ENCODE measurements around the gene ANKMY1.
A peak's percentile ranks its signal among the peaks of the same experiment; 100 is the strongest.
"Not testable (repeated sequence)": the region's sequence is repeated elsewhere in the genome, so short reads cannot be mapped to it uniquely, and the experiment has no call there.

Gene ANKMY1

DNA sequence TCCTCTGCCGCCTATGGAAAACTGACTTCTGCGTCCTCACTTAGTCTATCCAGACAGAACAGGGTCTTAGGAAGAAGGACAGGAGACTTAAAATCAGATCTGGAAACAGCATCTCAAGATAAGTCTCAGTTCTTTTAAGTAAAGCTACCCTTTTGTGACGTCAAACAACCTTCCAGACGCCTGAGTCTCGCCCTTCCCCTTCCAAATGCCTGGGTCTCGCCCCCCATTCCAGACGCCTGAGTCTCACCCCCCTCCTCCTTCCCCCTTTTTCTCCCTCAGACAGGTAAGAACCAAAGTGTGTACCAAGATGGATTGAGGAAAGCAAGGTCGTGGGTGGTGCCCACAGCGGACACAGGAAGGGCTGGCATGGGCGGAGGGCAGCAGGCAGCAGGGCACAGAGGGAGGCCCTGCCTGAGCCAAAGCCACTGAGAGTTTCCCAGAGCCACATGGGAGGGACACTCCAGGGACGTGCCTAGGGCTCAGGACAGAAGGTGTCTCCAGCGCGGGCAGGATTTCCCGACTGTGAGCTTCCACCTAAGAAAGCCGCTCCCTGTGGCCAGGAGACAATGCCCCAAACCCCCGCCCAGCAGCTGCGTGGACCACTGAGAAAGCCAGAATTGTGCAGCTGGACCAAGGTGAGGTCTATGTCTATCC, 51.3 kb downstream of the ANKMY1 start:
- Mint-ChIP-seq H3K36me3 (no peaks in the 10 kb centered on the region), H3K4me3 (no peak overlapping the region), H3K4me1 (peaks cover 8% of the 10 kb centered on the region), H3K27ac (no peak overlapping the region), H3K9me3 (no peaks in the 10 kb centered on the region)
- ATAC-seq (no peak), DNase-seq (ENCODE audit: low spot score in 2 of 2) (peak in 1 of 2 donors; percentile 22)

DNA sequence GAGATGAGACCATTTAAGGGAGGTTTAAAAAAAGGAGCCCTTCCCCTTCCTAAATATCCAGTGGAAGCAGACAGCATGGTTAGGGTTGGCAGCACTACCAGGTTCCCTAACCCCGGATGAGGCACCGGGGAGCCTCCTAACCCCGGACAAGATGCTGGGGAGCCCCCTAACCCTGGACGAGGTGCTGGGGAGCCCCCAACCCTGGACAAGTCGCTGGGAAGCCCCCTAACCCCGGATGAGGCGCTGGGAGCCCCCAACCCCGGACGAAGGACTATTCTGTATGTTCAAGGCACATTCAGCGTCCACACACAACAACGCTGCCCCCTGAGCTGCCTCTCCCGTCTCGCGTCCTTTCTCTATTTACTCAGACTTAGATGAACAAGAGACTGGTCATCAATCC, 51.9 kb downstream of the ANKMY1 start:
- H3K4me1 Mint-ChIP-seq = peaks cover 8% of the 10 kb centered on the region
- no peaks in the 10 kb centered on the region for H3K9me3 Mint-ChIP-seq
- no peak overlapping the region for H3K27ac Mint-ChIP-seq
- H3K36me3 Mint-ChIP-seq = no peaks in the 10 kb centered on the region
- no peak overlapping the region for H3K4me3 Mint-ChIP-seq
- no peak for ATAC-seq
- DNase-seq (ENCODE audit: low spot score in 2 of 2) = peak in 1 of 2 donors; percentile 35

DNA sequence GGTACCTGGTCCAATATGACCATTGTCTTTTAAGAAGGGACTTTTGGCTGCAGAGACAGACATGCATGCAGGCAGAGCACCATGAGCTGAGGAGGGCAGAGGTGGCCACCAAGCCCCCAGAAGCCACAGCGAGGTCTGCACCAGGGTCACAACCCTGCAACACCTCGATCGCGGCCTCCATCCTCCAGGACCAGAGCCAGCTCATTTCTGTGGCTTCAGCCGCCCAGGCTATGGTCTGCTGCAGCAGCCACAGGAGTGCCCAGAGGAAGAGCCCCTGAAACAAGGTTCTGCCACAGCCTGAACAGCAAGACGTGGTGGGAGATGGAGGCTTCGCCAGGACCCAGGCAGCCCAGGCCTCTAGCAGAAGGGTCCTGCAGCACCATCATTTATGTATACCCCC, 53.9 kb downstream of the ANKMY1 start:
- no peak for ATAC-seq
- H3K9me3 Mint-ChIP-seq = no peaks in the 10 kb centered on the region
- H3K4me3 Mint-ChIP-seq = no peak overlapping the region
- DNase-seq (ENCODE audit: low spot score in 2 of 2) = peak in 1 of 2 donors; percentile 38
- no peak overlapping the region for H3K27ac Mint-ChIP-seq
- peaks cover 7% of the 10 kb centered on the region for H3K36me3 Mint-ChIP-seq
- no peaks in the 10 kb centered on the region for H3K4me1 Mint-ChIP-seq

DNA sequence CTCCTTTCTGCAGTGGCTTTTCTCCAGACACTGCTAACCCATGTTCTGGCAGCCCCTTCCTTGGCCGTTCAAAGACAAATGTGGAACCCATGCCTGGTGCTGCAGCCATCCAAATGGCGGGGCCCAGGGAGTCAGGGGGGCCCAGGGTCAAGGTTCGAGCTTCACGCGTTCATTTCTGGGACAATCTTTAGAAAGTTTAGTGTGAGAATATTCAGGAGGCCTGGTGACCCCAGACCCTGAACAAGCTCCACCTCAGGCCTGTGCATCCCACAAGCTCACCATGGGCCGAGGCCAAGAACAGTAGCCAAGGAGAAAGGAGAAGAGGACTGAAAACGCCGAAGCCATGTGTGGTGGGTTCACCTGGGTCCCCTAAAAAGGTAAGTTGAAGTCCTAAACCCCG, 54.4 kb downstream of the ANKMY1 start:
- Mint-ChIP-seq H3K9me3 (no peaks in the 10 kb centered on the region), H3K36me3 (peaks cover 10% of the 10 kb centered on the region), H3K4me1 (no peaks in the 10 kb centered on the region), H3K27ac (no peak overlapping the region), H3K4me3 (no peak overlapping the region)
- ATAC-seq = no peak
- no peak for DNase-seq (ENCODE audit: low spot score in 2 of 2)

DNA sequence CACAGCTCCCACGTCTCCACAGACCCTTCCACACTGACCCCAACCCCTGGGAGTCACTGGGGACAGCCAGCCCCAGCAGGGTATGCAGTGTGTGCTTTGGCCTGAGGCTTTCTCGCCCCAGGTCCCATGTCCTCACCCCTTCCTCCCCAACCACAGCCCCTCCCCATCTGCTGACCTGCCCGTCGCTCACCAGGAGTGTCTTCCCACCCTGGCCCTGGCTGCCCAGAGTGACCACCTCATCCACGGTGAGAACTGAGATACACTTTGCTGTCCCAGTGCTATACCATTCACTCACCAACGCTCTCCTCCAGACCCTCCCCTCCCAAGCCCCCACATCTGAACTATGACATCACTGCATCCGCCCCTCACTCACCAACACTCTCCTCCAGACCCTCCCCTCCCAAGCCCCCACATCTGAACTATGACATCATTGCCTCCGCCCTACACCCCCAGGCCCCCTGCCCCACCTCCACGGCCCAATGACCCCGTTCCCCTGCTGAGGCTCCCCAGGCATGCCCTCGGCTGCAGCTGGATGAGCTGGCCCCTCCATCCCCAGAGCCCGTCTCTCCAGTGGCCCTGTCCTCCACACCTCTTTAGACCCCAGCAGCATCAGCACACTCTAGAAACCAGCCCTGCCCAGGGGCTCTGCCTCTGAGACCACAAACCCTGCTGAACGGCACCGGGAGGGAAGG, 55.2 kb downstream of the ANKMY1 start:
- H3K4me3 Mint-ChIP-seq = no peak overlapping the region
- DNase-seq (ENCODE audit: low spot score in 2 of 2) = peak in 1 of 2 donors; percentile 28
- no peaks in the 10 kb centered on the region for H3K4me1 Mint-ChIP-seq
- H3K27ac Mint-ChIP-seq = no peak overlapping the region
- H3K36me3 Mint-ChIP-seq = peaks cover 10% of the 10 kb centered on the region
- ATAC-seq = no peak
- no peaks in the 10 kb centered on the region for H3K9me3 Mint-ChIP-seq

DNA sequence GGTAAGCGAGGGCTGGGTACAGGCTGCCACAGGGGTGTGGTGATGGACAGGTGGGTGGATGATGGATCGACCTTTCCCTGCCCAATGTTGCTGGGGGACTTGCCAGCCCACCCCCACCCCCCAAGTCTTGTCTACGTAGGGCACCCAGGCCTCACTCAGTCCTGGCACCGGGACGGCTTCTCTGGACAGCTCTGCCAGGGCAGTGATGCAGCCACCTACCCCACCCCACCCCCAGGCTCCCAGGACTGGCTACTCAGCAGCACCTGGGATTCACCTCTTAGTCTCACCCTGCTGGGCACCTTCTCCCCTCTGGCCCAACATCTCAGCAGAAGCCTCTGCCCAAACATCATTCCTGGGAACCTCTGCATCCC, 55.7 kb downstream of the ANKMY1 start:
- Mint-ChIP-seq H3K9me3 (no peaks in the 10 kb centered on the region), H3K4me3 (no peak overlapping the region), H3K36me3 (peaks cover 10% of the 10 kb centered on the region), H3K27ac (no peak overlapping the region), H3K4me1 (no peaks in the 10 kb centered on the region)
- peak in 1 of 2 donors; percentile 23 for DNase-seq (ENCODE audit: low spot score in 2 of 2)
- no peak for ATAC-seq

DNA sequence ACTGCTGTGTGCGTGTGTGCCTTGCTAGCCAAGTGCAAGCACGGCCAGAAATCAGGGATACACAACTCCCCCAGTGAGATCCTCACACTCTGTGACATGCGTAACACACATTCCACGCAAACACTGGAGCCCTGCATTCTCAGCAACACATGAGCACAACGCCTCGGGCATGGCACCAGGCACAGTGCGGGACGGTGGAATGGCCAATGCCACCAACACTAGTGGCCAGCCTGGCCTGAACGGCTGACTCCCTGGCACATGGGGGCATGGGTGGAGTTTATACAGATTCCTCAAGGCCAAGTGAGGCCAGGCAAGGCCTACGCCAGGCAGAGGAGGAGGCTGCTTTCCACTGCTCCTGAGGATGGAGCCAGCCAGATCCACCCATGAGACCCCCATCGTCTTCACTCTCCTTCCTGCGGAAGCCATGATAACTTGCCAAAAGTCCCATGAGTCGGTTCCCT, 56.2 kb downstream of the ANKMY1 start:
- peak; percentile 23 for ATAC-seq
- Mint-ChIP-seq H3K9me3 (no peaks in the 10 kb centered on the region), H3K4me1 (no peaks in the 10 kb centered on the region), H3K4me3 (no peak overlapping the region), H3K27ac (no peak overlapping the region), H3K36me3 (peaks cover 10% of the 10 kb centered on the region)
- DNase-seq (ENCODE audit: low spot score in 2 of 2) = peak in 1 of 2 donors; percentile 41

DNA sequence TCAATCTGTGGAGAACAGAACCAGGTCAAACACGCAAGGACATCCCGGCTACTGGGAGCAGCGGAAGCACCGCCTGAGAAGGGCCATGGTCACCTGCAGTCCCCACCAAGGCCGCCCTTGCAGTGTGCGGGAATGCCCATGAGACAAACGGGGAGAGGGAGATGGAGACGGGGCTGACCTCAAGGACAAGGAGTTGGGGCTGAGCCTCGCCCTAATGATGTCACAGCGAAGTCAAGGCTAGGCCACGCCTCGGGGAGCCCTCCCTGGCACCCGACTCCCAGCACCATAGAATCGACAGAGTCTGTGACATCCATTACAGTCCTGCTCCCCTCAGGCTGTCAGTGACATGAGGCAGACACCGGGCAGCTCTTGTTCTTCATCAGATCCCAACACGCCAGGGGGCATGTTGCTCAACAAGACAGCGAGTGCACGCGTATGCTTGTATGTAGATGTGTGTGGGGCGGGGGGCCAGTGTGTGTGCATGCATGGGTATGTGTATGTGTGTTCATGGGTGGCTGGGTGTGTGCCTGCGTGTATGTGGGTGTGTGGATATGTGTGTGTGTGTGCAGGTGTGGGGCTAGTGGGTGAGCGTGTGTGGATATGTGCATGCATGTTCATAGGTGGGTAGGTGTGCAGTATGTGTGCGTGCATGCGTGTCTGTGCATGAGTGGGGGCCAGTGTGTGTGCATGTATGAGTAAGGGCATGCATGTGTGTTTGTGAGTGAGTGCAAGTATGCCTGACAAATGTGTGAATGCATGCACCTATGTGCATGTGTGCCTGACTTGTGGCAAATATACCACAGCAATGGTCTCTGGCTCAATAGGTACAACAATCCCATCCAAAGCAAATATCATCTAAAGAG, 57.0 kb downstream of the ANKMY1 start:
- DNase-seq (ENCODE audit: low spot score in 2 of 2) (peak in 1 of 2 donors; percentile 34), ATAC-seq (peak; percentile 32)
- no peaks in the 10 kb centered on the region for H3K4me1 Mint-ChIP-seq
- peaks cover under 1% of the 10 kb centered on the region for H3K9me3 Mint-ChIP-seq
- no peak overlapping the region for H3K4me3 Mint-ChIP-seq
- H3K27ac Mint-ChIP-seq = peak overlapping the region; percentile 3
- peaks cover 10% of the 10 kb centered on the region for H3K36me3 Mint-ChIP-seq

DNA sequence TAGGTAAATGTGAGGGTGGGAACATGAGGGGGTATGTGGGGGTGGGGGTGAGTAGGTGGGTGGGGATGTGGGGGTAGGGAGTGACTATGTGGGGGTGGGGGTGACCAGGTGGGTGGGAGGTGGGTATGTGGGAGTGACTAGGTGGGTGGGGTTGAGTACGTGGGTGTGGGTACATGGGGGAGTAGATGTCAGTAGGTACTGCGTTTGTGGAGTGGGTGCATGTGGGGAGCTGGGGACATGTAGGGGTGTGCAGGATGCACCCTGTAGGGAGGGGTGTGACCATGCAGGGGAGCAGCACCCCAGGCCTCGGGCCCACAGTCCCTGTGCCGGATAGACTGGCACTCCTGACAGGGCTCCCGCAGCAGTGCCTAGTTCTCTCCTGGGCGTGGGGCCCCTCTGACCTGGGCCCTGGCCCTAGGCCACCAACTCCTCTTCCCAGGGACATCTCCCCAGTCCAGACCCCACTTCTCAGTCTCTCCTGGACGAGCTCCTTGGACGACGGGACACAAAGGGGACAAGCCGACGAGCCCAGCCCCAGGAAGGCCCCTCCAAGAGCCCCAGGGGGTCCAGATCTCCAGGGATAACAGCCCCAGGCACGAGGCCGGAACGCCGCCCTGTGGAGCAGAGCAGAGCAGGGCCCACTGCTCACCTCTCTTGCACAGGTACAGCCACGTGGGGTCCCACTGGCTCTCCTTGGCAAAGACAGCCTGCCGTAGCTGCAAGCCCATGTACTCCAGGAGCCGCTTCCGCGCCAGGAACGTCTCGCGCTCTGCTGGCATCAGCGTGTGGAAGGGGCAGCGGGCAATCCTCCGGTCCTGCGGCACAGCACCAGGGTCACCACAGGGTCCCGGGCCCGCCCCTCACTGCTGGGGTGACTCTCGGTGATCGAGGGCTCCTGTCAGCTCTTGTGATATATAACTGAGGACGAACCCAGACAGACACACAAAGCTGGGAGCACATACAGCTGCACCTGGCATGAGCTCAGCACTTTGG, 58.2 kb downstream of the ANKMY1 start:
- Mint-ChIP-seq H3K27ac (no peak overlapping the region), H3K4me1 (no peaks in the 10 kb centered on the region), H3K9me3 (peaks cover 7% of the 10 kb centered on the region), H3K36me3 (peaks cover 10% of the 10 kb centered on the region), H3K4me3 (no peak overlapping the region)
- ATAC-seq = no peak
- DNase-seq (ENCODE audit: low spot score in 2 of 2) = peak in 1 of 2 donors; percentile 33

DNA sequence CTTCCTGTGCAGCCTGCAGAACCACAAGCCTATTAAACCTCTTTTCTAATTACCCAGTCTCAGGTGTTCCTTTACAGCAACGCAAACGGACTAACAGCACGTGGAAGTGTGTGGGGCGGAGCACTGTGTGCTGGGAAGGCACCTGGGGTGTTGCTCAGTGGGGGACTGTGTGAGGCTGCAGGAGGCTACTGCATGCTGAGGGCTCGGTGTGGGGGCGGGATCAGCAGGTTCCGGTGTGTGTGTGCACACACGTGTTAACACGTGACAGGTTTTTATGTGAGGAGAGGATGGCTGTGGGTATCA, 58.9 kb downstream of the ANKMY1 start:
- peaks cover 10% of the 10 kb centered on the region for H3K36me3 Mint-ChIP-seq
- no peaks in the 10 kb centered on the region for H3K4me1 Mint-ChIP-seq
- H3K9me3 Mint-ChIP-seq = peaks cover 7% of the 10 kb centered on the region
- no peak overlapping the region for H3K4me3 Mint-ChIP-seq
- ATAC-seq (no peak), DNase-seq (ENCODE audit: low spot score in 2 of 2) (no peak)
- H3K27ac Mint-ChIP-seq = no peak overlapping the region

DNA sequence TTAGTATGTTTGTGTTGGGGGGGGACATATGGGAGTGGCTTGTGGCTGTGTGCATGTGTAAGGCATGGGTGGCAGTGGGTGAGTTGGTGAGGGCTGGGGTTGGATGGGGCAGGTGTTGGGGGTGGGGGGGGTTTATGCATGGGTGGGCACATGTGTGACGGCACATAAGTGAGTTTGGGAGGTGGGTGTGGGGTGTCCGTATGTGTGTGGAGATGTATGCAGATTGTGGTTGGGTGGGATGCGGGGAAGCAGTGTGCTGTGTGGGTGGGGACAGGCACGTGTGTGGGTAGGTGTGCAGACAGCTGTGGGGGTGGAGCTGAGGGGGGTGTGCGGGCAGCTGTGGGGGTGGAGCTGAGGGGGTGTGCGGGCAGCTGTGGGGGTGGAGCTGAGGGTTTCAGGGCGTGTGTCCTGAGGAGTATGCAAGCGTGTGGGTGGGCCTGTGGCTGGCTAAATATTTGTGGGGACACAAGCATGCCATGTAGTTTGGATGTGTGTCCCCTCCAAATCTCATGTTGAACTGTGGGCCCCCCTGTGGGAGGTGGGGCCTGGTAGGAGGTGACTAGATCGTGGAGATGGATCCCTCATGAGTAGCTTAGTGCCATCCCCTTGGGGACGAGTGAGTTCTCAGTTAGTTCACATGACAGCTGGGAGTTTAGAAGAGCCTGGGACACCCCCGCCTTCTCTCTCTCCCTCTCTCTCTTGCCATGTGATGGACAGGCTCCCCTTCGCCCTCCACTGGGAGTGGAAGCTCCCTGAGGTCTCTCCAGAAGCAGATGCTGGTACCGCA, 59.4 kb downstream of the ANKMY1 start:
- peak in 1 of 2 donors; percentile 30 for DNase-seq (ENCODE audit: low spot score in 2 of 2)
- ATAC-seq = no peak
- H3K9me3 Mint-ChIP-seq = peaks cover 9% of the 10 kb centered on the region
- peaks cover 10% of the 10 kb centered on the region for H3K36me3 Mint-ChIP-seq
- H3K4me3 Mint-ChIP-seq = no peak overlapping the region
- H3K4me1 Mint-ChIP-seq = no peaks in the 10 kb centered on the region
- H3K27ac Mint-ChIP-seq = no peak overlapping the region

DNA sequence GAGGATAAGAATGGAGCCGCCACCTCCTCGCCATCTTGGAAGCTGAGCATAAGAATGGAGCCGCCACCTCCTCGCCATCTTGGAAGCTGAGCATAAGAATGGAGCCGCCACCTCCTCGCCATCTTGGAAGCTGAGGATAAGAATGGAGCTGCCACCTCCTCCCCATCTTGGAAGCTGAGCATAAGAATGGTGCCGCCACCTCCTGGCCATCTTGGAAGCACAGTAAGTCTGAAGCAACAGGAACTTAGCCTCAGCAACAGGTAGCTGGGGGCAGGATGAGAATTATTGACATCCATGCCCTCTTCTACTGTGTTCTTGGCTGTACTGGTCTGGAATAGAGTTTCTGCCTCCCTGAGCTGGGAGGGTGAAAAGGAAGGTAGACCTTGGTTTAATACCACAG, 60.7 kb downstream of the ANKMY1 start:
- not testable (repeated sequence) for H3K4me3 Mint-ChIP-seq; H3K27ac Mint-ChIP-seq; H3K36me3 Mint-ChIP-seq; H3K4me1 Mint-ChIP-seq; ATAC-seq; DNase-seq (ENCODE audit: low spot score in 2 of 2)
- H3K9me3 Mint-ChIP-seq = peaks cover 14% of the 10 kb centered on the region

DNA sequence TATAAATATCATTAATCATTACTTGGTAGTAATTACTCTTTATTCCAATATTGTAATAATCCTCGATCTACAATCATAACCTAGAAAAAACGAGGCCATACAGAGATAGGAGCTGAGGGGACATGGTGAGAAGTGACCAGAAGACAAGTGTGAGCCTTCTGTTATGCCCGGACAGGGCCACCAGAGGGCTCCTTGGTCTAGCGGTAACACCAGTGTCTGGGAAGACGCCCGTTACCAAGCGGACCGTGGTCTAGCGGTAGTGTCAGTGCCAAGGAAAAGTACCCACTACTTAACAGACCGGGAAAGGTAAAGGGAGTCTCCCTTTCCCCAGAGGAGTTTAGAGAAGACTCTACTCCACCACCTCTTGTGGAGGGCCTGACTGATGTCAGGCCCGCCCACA, 62.8 kb downstream of the ANKMY1 start:
- DNase-seq (ENCODE audit: low spot score in 2 of 2) = peak in 1 of 2 donors; percentile 45
- H3K27ac Mint-ChIP-seq = not testable (repeated sequence)

DNA sequence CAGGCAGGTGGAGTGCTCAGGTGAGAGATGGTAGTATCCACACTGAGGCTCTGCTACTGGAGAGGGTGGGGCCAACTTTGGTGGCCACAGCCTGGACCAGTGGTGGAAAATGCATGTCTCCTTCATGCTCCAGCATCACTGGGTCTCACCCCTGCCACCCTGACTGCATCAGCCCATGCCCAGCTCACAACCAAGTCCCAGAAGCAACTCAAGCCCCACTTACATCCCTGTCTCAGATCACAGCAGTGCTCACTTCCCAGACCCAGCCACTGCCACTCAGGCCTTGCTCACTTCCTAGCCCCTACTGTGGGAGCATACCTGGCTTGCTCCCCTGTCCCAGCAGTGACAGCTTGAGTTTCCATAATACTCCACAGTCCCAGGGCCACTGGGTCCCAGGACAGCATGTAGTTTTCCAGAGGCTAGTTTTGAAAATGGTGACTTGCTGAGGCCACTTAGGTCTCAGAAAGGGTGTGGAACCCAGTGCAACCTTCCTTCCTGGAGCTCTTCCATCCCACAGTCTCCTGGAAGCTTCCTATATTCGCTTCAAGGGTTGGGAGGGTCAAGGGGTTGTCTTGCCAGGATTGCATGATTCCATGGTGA, 63.5 kb downstream of the ANKMY1 start:
- no peaks in the 10 kb centered on the region for H3K4me1 Mint-ChIP-seq
- peaks cover 7% of the 10 kb centered on the region for H3K36me3 Mint-ChIP-seq
- H3K4me3 Mint-ChIP-seq = no peak overlapping the region
- DNase-seq (ENCODE audit: low spot score in 2 of 2) (no peak), ATAC-seq (no peak)
- no peak overlapping the region for H3K27ac Mint-ChIP-seq
- H3K9me3 Mint-ChIP-seq = peaks cover 31% of the 10 kb centered on the region

More for the DNA sequence above, 62.8 kb downstream of the ANKMY1 start:
- not testable (repeated sequence) for H3K4me3 Mint-ChIP-seq, H3K4me1 Mint-ChIP-seq, ATAC-seq, H3K36me3 Mint-ChIP-seq
- H3K9me3 Mint-ChIP-seq = peaks cover 28% of the 10 kb centered on the region
